NCI-H2196 treated with DMSO at 0.1 percent for 48 hours (cell line): ENCODE results near the gene SLC17A9.

Experiments
- DNase-seq: peaks from one replicate; lab custom pipeline; 2025; ENCODE audit not compliant: unreplicated experiment; lab: John Stamatoyannopoulos, UW

Gene SLC17A9

DNA sequence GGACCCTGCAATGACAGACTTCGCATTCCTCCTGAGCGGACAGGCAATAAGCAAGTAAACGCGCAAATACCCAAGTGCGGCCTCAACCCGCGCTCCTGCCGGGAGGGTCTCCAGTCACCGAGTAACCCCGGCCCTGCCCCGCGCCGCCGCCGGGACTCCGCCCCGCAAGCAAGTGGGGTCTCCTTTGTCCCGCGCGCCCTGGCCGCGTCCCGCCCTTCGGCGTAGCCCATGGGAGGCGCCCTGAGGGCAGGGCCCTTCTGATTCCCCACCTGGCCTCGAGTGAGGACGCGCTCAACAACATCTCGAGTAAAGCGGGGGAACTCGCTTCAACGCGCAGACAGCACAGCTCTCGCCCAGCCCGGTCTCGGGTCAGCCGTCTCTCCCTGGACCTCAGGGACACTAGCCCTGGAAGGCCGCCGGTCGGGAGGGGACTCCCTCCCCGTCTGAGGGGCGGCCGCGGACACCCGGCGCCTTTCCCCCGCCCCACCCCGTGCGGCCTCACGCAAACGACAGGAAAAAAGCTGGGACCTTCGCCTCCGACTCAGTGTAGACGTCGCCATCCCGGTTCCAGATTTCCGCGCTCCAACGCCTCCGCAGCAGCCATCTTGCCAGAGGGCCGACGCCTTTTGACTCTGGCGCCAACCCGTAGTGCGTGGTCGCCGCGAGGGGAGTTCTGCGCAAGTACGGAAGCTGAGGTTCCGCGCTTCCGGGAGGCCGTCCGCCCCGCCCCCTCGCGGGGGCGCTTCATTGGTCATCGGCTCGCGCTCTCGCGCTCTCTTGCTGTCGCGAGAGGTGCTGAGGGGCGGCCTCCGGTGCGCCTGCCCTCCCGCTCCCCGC lies 15.0 kb upstream of the SLC17A9 start:
- peak; percentile 93 for DNase-seq

DNA sequence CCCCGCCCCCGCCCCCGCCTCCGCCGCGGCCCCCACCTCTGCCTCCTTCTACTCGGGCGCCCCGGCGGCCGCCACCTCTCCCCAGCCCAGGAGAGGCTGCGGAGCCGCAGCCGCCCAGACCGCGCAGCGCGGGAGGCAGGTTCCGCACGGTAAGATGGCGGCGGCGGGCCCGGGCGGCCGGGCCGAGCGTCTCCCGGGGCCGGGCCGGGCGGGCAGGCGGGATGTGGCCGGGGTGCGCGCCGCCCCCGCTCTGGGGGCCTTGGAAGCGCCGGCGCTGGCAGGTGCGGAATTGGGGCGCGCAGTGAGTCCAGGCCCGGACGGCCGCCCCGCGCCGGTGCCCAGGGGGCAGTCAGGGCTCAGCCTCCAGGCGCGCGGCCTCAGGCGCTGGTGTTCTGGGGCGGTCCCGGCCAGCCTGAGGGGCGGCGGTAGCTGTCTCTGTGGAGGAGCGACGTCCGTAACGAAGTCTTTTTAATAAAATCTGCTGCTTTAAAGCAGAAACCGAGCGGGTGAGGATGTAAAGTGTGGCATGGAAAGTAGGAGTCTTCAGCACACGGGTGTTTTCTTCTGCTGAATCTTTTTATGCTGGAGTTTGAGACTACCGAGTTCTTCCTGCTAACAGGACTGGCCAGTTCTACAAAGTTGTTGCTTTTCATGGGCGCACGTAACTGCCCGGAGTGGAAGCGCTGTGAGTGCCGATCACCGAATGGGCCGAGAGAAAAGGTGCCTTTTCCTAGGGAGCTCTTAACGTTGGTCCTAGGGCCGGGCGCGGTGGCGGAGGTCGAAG lies 14.2 kb upstream of the SLC17A9 start, which contains the start of gene GID8:
Gene GID8, plus strand, starts transcription at position 43 of the 784 bp plus-strand sequence. CDS start 3,356 bp downstream, outside the sequence.
- DNase-seq: no peak

DNA sequence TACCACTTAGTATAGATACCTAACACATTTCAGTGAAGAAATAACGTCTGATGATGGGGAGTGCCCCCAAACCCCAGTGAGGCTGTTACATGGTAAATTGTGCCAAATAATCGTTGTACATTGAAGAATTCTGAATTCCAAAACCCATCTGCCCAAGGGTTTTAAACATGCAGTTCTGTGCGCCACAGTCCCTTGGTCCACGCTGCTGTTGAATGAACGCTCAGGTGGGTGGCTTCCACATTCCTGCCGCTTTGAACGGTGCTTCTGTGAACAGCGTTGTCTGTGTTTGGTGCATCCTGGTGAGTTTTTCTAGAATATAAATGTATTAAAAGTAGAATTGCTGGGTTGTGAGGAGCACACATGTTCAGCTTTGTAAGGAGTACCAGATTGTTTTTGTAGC lies 11.6 kb upstream of the SLC17A9 start:
- no peak for DNase-seq

DNA sequence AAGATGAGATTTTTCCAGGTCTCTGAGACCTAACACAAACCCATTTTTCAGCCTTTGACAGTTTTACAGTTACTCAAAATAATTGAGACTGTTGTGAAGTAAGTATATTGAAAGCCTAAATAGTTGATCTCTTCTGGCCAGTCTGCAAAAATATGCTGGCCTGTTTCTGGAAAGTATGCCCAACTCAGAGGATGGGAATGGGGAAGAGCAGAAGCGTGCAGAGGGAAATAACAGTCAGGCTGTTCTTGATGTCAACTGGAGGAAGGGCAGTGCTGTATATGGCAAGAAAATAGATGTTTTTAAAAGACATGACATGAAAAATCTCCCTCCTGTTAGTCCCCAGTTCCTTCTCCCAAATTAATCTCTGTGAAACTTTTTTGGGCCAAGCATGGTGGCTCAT lies 10.7 kb upstream of the SLC17A9 start:
- no peak for DNase-seq

DNA sequence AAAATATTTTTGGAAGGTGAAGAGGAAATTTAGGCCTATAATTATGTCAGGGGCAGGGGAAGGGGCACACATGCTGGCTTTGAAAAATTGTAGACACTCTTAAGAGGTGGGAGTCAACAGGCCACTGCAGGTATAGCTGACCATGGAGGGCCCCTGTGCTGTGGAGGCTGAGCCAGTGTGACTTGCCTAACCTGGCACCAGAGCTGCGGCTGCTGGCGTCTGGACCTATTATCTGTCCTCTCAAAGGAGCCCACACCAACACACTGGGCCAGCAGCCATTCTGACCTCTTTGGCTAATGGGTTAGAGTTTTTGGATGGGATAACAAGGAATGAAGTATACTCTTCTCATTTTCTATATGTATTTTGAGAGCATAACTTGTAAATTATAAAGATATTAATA lies 10.1 kb upstream of the SLC17A9 start:
- DNase-seq: no peak

DNA sequence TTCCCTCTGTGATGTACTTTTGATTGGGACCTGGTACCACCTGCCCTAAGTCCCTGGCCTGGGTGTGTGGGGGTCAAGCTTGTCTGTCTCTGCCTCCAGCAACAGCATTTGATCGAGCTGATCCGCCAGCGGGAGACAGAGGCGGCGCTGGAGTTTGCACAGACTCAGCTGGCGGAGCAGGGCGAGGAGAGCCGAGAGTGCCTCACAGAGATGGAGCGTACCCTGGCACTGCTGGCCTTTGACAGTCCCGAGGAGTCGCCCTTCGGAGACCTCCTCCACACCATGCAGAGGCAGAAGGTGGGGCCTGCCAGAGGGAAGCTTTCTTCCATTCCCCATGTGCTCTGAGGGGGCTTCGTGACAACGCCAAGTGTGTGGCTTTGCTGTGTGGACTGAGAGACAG lies 9.1 kb upstream of the SLC17A9 start:
- no peak for DNase-seq

DNA sequence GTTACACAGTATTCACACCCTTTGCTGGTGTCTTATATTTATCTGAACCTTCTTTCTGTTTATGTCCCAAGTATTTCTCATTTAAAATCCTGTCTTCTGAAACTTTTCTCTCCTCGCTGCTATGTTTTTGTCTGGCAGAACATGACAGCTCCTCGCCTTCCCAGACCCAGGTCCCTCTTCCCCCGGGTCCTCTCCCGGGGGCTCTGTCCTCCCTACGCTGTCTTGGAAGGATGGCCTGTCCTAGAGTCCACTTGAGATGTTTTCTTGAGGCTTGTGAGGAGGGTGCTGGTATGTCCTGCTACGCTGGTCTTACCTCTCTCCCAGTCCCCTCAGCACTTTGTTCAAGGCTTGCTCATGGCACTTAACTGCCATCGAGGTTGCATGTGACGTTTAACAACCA lies 8.3 kb upstream of the SLC17A9 start:
- no peak for DNase-seq

DNA sequence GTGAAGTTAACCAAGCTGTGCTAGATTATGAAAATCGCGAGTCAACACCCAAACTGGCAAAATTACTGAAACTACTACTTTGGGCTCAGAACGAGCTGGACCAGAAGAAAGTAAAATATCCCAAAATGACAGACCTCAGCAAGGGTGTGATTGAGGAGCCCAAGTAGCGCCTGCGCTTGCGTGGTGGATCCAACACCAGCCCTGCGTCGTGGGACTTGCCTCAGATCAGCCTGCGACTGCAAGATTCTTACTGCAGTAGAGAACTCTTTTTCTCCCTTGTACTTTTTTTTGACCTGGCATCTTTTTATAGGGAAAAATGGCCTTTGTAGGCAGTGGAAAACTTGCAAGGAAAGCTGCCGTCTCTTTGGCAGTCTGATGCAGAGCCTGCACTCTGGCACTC lies 7.8 kb upstream of the SLC17A9 start:
- DNase-seq: no peak

DNA sequence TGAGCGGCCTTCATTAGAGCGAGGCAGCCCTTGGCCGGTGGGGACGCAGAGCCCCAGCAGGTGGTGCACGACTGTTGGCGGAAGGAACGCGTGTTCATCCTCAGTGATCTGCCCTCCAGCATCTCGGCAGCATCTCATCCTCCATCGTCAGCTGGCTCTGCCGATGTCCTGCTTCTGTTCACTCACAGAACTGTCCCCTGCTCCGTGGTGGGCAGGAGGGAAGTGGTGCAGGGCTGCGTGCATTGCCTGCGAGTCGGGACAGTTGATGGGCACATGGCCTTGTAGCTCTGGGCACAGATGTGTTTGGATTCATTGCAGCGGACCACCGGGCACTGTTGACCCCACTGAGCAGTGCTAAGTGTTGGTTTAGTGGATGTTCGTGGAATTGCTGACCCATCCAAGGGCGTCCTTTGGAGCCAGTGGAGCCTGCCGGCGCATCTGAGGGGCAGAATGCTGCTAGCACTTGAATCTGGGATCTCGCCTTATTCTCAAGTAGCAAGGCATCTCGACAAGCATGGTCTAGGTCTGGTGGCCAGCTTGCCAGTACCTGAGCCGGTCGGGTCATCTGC lies 6.7 kb upstream of the SLC17A9 start:
- no peak for DNase-seq

DNA sequence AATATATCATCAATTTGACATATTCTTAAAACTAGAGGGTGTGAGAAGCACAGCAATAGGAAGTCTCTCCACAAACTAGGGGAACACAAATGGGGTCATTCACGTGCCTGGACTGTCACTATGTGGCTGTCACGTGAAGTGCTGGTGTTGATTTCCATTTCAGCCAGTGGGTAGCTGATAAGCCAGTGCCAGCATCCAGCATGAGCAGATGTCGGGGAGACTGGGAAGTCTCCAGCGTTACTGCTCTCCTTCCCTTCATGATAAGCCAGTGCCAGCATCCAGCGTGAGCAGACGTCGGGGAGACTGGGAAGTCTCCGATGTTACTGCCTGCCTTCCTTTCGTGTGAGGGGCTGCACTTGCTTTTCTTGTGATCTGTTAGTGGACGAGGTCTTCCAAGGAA lies 5.6 kb upstream of the SLC17A9 start:
- DNase-seq: no peak

DNA sequence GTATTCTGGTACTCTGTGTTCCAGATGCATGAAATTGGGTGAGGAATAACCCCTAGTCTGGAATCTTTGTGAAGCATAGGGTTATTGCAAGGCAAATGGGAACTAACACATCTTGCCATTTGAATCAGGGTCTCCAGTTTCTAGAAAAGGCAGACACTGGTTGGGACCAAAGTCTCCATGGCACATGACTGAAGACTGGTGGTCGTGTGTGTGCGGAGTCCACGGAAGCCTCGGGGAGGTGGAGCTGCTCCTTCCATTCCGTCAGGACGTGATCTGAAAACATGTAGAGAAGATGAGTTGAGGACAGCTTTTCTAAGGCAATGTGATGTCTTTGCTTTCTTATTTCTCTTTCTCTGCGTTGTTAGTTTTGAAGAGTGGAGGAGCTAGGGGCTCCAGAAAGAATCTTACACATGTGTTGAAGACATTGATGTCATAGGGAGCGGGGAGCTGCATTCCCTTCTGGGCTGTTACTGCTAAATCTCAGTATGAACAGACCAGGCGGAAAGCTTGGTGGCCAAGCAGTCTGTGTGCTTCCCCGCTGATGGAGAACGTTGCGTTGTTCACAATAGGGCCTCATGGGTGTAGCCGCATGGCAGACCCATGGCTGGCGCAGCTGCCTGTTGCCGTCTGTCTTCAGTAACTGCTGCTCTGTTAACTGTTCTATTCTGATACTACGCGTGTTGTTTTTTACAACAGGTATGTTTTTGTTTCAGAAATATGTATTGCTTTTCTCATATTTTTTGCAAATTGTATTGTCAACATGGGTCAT lies 4.8 kb upstream of the SLC17A9 start:
- no peak for DNase-seq

DNA sequence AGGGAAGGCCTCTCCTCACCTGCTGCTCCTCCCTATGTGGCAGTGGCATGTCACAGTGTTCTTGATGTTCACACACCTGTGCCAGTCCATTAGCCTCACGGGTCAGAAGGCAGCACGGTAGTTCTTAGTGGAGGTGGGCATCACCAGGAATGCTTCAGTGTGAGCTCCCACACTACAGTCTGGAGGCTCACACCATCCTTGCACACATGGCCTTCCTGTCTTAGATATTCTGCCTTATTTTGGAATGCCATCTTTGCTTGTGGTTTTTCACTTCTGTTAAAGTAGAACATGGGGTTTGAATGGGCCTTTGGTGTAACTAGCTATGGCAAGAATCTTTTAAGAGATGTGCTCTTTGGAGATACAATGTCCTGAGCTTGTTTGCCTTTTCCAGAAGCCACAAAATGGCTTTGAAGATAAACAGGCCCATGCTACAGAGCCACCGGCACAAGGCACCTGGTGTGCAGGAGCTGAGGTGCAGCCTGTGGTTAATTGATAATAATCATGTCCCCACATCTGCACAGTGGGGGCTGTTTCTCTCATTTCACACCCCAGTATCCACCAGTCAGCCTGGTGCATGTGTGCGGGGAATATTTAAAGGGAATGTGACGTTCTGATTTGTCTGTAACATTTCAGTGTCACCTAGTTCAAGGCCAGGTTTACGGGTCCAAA lies 3.2 kb upstream of the SLC17A9 start:
- no peak for DNase-seq

DNA sequence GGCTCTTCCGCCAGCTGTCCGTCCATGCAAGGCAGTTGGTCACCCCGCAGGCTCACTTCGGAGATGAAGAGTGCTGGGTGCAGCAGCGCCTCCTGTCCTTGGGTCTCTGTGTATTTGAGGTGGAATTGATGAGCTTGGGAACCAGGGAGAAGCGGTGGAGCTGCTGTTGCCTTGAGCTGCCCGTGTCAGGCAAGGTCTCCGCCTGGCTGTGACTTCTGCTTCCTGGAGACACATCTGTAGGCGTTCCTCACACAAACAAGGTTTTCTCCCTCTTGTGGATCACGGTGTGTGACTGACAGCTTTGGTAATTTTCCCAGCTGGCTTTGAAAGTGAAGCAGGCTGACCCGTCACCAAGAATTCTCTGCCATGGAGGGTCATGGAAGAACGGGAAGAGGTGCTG lies 2.5 kb upstream of the SLC17A9 start:
- no peak for DNase-seq

DNA sequence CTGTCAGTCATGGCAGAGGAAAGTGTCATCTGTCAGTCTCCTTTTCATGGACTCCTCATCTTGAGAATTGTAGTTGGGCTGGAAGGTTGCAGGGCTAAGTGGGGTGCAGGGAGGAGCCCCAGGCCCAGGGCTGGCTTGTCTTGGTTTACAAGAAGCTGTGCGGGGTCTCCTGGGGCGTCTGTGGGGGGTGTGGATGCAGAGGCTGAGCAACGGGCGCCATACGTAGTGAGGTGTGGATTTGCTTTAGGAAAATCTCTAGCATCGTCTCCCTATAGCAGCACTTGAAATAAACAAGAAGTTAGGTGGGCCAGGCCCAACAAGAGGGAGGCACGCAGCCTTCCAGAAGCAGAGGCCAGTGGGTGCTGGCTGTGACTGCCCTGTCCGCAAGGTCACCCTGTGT lies 1.8 kb upstream of the SLC17A9 start:
- no peak for DNase-seq

DNA sequence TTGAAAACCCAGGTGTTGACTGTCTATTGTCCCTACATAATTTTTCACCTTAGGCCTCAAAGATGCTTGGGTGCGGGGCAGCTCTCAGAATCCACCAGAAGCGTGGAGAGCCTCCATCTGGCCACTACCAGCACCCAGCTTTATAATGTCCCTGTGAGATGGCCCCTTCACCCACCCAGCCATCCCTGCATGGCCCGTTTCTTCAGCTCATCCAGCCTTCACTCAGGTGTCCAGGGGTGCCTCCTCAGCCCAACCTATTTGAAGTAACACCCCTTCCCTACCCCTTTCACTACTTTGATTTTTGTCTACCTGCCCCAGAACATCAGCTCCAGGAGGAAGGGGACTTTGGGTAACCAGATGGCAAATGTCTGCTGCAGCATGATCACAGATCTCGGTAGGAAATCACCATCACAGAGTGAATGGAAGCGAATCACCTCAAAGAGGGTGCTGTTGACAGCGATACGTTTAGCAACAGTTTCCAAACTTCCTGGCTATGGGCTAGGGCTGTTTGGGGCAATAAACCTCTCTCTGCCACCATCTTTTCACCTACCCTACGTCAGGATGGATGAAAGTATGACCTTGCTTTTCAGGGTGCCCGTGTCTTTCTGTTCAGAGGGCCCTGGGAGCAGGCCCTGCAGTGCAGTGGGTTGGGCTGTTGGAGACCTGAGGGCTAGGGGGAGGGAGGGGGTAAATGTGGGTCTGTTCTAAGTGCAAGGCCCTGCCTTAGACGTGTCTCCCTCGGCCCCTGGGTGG lies 1.2 kb upstream of the SLC17A9 start:
- DNase-seq: no peak

DNA sequence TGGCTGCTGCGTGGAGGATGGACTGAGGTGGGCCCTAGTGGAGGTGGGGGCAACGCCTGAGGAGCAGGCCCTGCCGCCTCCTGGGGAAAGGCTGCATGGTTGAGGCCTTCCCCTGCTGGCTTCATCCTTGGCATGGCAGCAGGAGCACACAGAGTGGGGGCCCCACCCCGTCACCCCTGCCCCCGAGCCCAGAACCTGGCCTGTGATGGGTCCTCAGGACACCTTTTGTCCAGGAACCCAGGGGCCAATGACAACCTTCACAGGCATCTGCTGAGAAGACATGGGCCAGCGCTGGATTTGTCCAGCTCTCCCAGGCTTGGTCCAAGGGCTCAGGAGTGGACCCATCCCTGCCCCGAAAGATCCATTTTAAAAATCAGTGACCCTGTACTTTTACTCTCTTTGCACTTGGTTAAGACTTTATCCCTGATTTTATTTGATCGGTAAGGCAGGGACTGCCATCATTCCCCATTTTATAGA lies 575 bp upstream of the SLC17A9 start:
- no peak for DNase-seq

DNA sequence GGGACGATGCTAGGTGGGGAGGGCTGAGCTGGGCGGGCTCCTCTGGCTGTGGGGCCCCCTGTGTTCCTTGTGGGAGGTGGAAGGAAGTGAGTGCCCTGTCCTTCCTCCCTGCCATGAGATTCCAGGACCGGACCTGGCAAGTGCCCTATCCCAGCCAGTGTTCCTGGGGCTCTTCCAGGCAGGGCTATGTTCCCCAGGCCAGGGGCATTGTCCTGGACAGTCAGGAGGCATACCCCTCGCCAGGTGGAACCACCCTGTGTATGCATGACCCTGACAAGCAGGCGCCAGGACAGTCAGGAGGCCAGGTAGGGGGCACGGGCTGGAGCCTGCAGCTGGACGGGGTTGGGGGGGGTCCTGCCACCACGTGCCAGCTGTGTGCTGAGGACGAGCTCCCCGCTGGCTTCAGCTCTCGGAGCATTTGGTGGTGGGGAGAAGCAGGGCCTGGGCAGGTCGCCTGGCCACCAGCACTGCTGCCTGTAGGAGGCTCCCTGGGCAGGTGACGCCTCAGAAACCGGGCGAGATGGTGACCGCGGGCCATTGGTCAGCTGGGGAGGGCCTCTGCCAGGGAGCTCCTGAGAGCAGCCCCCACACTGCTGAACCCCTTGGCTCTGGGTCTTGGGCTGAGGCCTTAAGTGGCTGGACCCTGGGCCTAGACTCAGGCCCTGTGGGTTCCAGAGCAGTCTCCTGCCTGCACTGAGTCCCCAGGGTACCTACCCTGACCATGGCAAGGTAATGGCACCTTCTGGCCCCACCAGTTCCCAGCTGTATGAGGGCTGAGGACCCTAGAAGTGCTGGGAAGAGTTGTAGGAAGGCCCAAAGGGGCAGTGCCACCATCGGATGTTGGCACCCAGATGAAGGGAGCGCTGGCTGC lies 694 bp downstream of the SLC17A9 start:
- DNase-seq: no peak

DNA sequence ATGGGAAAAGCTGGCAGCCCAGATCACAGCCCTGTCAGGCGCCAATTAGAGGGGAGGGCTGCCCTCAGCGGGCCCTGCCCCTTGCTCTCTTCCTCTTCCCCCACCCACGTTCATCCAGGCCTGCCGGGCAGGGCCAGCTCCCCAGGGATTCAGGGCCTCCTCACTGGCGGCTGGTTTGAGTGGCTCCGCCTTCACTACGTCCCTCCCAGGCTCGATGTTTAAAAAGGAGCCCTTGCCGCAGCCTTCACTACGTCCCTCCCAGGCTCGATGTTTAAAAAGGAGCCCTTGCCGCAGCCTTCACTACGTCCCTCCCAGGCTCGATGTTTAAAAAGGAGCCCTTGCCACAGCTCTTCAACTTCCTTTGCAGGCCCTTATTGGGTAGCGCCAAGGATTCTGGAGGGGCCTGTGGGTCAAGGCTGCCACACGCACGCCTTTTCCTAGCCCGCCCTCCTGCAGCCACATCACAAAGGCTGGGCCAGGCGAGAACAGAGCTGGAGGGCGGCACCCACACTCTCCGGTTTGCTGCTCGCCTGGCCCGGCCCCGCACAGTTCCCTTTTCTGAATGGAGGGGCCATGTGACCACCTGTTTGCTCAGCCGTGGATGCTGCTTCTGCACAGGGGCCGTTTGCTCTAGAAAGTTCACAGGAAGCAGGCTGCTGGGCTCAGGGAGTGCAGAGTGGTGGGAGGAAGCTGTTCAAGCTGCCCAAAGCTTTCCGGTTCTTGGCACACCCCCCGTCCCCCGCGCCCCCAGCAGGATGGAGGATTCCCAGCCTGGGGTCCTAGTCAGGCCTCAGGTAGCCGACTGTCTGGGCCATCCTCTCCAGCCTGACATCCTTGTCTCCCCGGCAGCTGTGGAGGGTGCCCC lies 1.6 kb downstream of the SLC17A9 start:
- no peak for DNase-seq
